BJ (cell line): ENCODE measurements around the gene ARHGEF11. TPM values are rescaled to one million over a fixed set of nuclear protein-coding genes. Genes with fewer than 3 reads are reported as not detected.

Experiments
- CTCF ChIA-PET: fragments of 350-600 bp; formaldehyde crosslinking; extraction: SDS; loops from one replicate; lab custom pipeline; 2021; ENCODE audit warnings: antibody characterized with exemption, inconsistent platforms; lab: Yijun Ruan, JAX
- POLR2A ChIA-PET: fragments of 300-600 bp; sonication (Branson Sonifier 250); formaldehyde crosslinking; extraction: SDS; loops from one replicate; lab custom pipeline; 2021; ENCODE audit warnings: antibody characterized with exemption; lab: Charles Lee
- DNase-seq: peaks from one replicate; pipeline ENCODE4 v3.0.0-alpha.2; 2011; ENCODE audit warnings: low read depth
- H3K27me3 ChIP-seq: 2 replicates; pipeline ENCODE4 v1.6.0; 2011; ENCODE audit warnings: low read length; ENCODE audit not compliant: control insufficient read depth, insufficient read depth
- H3K36me3 ChIP-seq: 2 replicates; pipeline ENCODE4 v1.5.1; 2011; ENCODE audit warnings: low read length; ENCODE audit not compliant: control insufficient read depth, insufficient read depth
- H3K4me3 ChIP-seq: 2 replicates; pipeline ENCODE4 v1.5.1; 2011; ENCODE audit warnings: low read depth, mild to moderate bottlenecking, control low read depth, low read length
- CTCF ChIP-seq: IDR thresholded peaks from 2 replicates; pipeline ENCODE4 v1.5.1; 2011; ENCODE audit warnings: low read depth, mild to moderate bottlenecking, control low read depth, inconsistent platforms, low read length, moderate library complexity; ENCODE audit not compliant: insufficient read depth
- polyA plus RNA-seq: library from polyadenylated mRNA; depleted of rRNA; stranded (reverse); fragments of >200 nt; gene quantifications from 2 replicates; pipeline ENCODE4 v1.2.3, GENCODE V29; 2011

The ARHGEF11 gene
- polyA plus RNA-seq, 1 experiment: 19.5 TPM

GRCh38 chr1:157000686-157001085 is 44.9 kb downstream of the ARHGEF11 start:
- Histone ChIP-seq H3K27me3 (no peaks in the 10 kb centered on the region), H3K36me3 (no peaks in the 10 kb centered on the region), H3K4me3 (no peak overlapping the region)
- no peak for DNase-seq
- TF ChIP-seq CTCF: no peak
- CTCF ChIA-PET: interaction anchor here (0.8 to 1.4 kb wide), 3 partner anchors 12 to 73 kb away, joined by 3 read pairs; no protein-coding TSS in a partner anchor
- POLR2A ChIA-PET: interaction anchor here (0.6 kb wide), 1 partner anchor 208 kb away, joined by 13 read pairs; no protein-coding TSS in a partner anchor

GRCh38 chr1:156999596-157000320 is 45.8 kb downstream of the ARHGEF11 start:
- Histone ChIP-seq H3K27me3 (no peaks in the 10 kb centered on the region), H3K4me3 (no peak overlapping the region), H3K36me3 (no peaks in the 10 kb centered on the region)
- ChIA-PET POLR2A (no interaction called here), CTCF (interaction anchor here (0.8 to 1.4 kb wide), 4 partner anchors 11 to 74 kb away, joined by 3 read pairs; no protein-coding TSS in a partner anchor)
- TF ChIP-seq CTCF: no peak
- DNase-seq: no peak

GRCh38 chr1:156998840-156999500 is 46.6 kb downstream of the ARHGEF11 start:
- CTCF ChIA-PET: interaction anchor here (0.9 kb wide), 1 partner anchor 16 kb away, joined by 3 read pairs; no protein-coding TSS in a partner anchor
- Histone ChIP-seq H3K4me3 (no peak overlapping the region), H3K27me3 (no peaks in the 10 kb centered on the region), H3K36me3 (no peaks in the 10 kb centered on the region)
- DNase-seq: no peak
- POLR2A ChIA-PET: interaction anchor here (0.6 kb wide), 1 partner anchor 38 kb away, joined by 3 read pairs; no protein-coding TSS in a partner anchor
- TF ChIP-seq CTCF: no peak

GRCh38 chr1:156998301-156998700 is 47.2 kb downstream of the ARHGEF11 start:
- TF ChIP-seq CTCF: no peak
- no peaks in the 10 kb centered on the region for H3K36me3 ChIP-seq
- H3K4me3 ChIP-seq: no peak overlapping the region
- no peaks in the 10 kb centered on the region for H3K27me3 ChIP-seq
- no peak for DNase-seq
- POLR2A ChIA-PET: interaction anchor here (0.6 kb wide), 1 partner anchor 38 kb away, joined by 3 read pairs; no protein-coding TSS in a partner anchor
- CTCF ChIA-PET: interaction anchor here (0.6 kb wide), 1 partner anchor 41 kb away, joined by 3 read pairs; no protein-coding TSS in a partner anchor

- H3K36me3 ChIP-seq: no peaks in the 10 kb centered on the region
- no peak overlapping the region for H3K4me3 ChIP-seq
- TF ChIP-seq CTCF: no peak
- POLR2A ChIA-PET: no interaction called here
- DNase-seq: no peak
- CTCF ChIA-PET: interaction anchor here (1.3 kb wide), 1 partner anchor 25 kb away, joined by 4 read pairs; no protein-coding TSS in a partner anchor
- no peaks in the 10 kb centered on the region for H3K27me3 ChIP-seq
Measured at GRCh38 chr1:156995412-156995811, 50.1 kb downstream of the ARHGEF11 start.
